HG03521 (cell line): ENCODE results near the gene LYZL1.
"Not testable (repeated sequence)": the region's sequence is repeated elsewhere in the genome, so short reads cannot be mapped to it uniquely, and the experiment has no call there.

Experiments
- ATAC-seq: cut with Tn5 transposase; IDR thresholded peaks from one replicate; pipeline ENCODE4 v1.9.1; 2021; ENCODE audit warnings: mild to moderate bottlenecking, moderate library complexity; ENCODE audit not compliant: unreplicated experiment

Gene LYZL1

DNA sequence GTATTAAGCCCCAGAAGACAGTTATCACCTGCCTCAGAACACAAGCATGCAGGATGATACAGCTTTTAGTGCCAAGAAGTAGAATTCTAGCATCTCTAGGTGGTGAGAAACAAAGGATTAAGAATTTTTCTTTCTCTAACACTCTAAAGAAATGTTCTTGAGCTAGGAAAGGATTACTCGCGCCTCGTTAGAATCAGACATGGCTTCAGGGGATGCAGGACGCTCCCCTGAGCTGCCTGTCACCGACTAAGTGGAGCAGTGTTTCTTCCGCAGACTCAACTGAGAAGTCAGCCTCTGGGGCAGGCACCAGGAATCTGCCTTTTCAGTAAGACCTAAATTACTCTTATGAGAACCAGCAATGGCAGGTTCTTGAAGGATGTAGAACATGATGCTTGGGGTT lies at the start of gene LYZL1:
Gene LYZL1, plus strand, starts transcription at position 165 of the 400 bp plus-strand sequence. CDS start 2,798 bp downstream, outside the sequence.
- ATAC-seq, result not testable (repeated sequence)

- no peak for ATAC-seq
Observed at GRCh38 chr10:29239569-29240472, 49.0 kb upstream of the LYZL1 start.

GRCh38 chr10:29240986-29241660 lies 47.7 kb upstream of the LYZL1 start:
- ATAC-seq, result no peak

GRCh38 chr10:29241925-29242324 lies 46.9 kb upstream of the LYZL1 start:
- ATAC-seq, result no peak

DNA sequence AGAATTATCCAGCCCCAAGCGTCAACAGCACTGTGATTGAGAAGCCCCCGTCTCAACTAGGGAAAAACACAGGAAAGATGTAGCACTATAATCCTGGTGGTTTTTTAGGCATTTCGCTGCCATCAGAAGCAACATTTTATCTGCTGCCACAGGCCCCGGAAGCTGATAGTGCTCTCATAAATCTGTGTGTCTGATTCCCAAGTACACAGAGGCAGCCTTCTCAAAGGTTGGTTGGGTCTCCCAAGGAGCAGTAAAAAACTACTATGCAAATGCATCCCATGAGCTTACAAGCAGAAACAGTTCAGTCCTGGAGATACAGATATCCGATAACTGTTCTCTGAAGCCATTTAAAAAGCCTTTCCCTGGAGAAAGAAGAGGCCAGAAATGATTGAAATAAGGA lies 45.8 kb upstream of the LYZL1 start:
- ATAC-seq, result no peak

- no peak for ATAC-seq
Observed at GRCh38 chr10:29243750-29244149, 45.1 kb upstream of the LYZL1 start.

GRCh38 chr10:29244978-29245377 lies 43.9 kb upstream of the LYZL1 start:
- ATAC-seq, result no peak

DNA sequence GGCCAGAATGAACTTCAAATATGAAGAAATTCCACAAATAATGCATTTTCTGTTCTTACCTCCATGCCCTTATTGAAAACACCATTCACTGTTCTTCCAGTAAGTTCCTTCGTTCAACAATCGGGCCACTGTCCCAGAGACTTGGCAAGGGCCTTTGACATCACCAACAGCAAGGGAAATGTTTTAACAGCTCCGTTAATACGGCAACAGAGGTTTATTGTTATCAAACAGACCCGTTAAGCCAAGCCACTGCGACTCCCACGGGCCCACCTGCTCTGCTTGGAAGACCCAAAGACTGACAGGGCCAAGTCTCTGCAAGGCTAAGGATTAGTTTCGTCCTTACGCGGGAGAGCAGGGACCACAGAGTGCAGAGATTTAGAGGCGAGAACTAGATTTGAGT lies 43.4 kb upstream of the LYZL1 start:
- no peak for ATAC-seq

DNA sequence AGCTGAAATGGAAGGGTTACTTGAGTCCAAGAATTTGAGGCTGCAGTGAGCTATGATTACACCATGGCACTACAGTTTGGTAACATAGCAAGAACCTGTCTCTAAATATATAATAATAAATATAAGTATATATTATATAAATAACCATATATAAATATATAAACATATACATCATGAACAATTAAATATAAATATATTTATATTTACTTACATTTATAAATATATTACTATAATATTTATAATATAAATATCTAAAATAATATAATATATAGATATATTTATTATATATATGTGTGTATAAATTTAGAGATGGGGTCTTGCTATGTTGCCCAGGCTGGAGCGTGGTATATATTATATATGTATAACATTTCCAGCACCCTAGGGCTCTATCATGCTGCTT lies 42.4 kb upstream of the LYZL1 start:
- no peak for ATAC-seq

- no peak for ATAC-seq
Observed at GRCh38 chr10:29248158-29248557, 40.7 kb upstream of the LYZL1 start.

DNA sequence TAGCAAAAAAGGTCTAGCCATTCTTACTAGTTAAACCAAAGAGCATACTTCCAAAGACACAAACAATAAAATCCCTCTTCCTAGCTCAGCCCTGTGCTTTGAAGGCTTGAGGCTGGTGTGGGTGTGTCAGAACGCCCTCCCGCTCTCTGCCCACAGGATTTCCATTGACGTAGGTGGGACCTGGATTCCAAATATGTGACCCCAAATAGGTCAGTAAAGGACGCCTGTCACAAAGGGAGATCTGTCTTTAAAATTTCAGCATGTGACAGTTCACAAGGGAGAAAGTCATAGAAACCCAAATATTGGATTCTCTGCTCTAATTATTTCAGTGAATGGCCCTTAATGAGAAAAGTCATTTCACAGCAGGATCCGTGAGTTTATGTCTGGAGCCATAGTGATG lies 39.9 kb upstream of the LYZL1 start:
- ATAC-seq, result no peak

DNA sequence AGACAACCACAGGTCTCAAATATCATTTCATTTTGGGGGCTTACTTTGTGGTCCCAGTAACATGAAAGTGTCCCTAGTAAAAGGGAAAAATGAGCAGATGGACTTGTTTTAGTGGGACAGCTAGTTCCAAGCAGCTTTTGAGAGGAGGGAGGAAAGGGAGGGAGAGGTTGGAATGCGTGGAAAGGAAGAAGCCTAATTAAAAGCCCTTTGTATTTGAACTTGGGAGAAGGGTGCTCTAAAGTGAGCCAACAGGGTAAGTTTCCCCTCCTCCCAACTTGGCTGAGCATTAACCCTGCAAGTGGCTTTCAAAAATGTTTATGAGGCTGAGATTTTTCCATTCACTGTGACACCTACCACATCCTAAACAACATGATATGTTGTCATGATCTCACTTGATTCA lies 38.8 kb upstream of the LYZL1 start:
- ATAC-seq, result no peak

- no peak for ATAC-seq
Observed at GRCh38 chr10:29252811-29253689, 35.8 kb upstream of the LYZL1 start.

DNA sequence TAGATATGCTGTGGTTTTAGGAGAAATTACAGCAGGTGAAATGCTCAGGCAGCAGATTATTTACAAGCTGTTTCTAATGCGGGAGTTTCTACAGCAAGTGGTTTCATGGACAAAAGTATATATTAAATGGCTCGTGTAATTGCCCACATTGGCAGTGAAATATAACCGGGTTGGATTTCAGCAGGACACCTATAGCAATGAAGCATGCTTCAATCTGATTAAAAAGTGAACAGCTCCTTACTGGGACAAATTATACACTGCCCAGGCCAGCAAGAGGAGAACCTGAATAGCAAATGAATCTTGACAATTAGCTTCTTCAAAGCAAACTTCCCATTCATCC lies 35.2 kb upstream of the LYZL1 start:
- no peak for ATAC-seq

DNA sequence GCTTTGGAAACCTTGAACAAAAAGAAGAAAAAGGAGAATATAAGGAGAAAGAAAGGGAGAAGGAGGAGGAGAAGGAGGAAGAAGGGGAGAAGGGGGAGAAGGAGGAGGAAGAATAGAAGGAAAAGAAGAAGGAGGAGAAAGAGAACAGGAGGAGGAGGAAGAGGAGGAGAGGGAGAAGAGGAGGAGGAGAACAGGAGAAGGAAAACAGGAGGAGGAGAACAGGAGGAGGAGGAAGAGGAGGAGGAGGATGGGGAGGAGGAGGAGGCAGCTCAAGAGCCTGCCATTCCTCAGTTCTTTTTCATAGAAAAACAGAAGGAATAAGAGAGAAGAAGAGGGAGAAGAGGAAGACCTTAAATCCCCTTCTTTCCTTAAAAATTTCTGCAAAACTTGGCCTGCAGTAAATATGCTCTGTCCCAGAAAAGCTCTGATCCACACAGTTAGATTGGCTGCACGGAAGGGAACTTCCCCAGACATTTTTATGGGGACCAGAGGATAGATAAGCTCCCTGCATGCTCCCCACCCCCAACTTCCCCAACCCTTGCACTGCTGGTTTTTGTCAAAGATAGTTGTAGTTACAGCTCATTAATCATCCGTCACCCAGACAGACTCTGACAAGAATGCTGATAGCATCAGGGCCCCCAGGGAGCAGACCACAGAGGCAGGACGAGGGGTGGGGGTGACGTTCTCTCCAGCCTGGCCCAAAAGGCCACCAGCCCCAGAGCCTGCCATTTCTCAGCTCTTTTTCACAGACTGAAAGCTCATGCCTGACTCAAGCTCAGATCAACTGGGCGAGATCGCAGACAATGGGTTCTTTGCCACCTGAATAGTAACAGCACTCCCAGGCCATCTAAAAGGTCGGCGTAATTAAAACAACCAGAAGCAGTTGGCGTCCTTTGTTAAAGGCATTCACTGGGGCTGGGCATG lies 34.5 kb upstream of the LYZL1 start:
- ATAC-seq, result no peak

- no peak for ATAC-seq
Observed at GRCh38 chr10:29255104-29255503, 33.8 kb upstream of the LYZL1 start.

DNA sequence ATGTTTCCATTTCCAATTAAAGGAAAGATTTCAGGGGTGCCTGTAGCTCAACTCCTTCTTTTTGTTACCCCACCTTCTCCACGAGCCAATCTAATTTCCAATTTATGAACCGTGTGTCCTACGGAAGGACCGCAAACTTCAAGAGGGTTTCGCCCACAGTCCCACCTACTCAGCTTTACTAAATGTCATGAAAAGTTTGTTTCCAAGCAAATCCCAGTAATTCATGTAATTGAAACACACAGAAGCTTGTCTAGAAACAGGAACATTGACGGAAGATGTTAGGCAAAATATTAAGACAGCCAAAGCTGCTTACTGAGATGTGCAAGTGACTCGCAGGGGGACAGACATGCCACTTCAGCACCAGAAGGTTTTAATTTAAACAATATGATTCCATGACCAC lies 32.9 kb upstream of the LYZL1 start:
- ATAC-seq, result no peak

- no peak for ATAC-seq
Observed at GRCh38 chr10:29256586-29256985, 32.3 kb upstream of the LYZL1 start.

- no peak for ATAC-seq
Observed at GRCh38 chr10:29257106-29257783, 31.6 kb upstream of the LYZL1 start.

DNA sequence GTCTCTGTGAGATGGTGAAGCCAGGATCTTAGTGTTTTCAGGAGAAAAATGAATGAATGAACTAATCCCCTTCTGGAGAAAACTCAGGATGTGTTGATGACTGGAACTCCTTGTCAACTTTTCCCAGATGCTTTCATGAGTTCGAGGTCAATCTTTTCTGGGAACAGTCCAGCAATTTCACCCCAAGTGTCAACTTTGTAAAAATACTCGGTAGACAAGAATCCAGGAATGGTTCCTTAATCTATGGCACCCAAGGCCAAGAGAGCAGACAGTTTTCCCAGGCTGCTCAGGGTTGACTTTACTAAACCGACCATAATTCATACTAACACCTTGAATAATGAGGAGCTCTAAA lies 31.1 kb upstream of the LYZL1 start:
- no peak for ATAC-seq
